HG03565 (cell line): ENCODE results near the gene LRRC37A3.
"Not testable (repeated sequence)": the region's sequence is repeated elsewhere in the genome, so short reads cannot be mapped to it uniquely, and the experiment has no call there.

Source experiments
- ATAC-seq: cut with Tn5 transposase; IDR thresholded peaks from one replicate; pipeline ENCODE4 v1.9.1; 2021; ENCODE audit warnings: mild to moderate bottlenecking, moderate library complexity; ENCODE audit not compliant: unreplicated experiment

Gene LRRC37A3

GRCh38 chr17:64927444-64927843 lies 8.2 kb upstream of the LRRC37A3 start:
- not testable (repeated sequence) for ATAC-seq

- ATAC-seq = not testable (repeated sequence)
These were observed 7.2 kb upstream of the LRRC37A3 start for GRCh38 chr17:64926430-64926829.

- ATAC-seq = not testable (repeated sequence)
These were observed 6.0 kb upstream of the LRRC37A3 start for GRCh38 chr17:64925244-64925643.

DNA sequence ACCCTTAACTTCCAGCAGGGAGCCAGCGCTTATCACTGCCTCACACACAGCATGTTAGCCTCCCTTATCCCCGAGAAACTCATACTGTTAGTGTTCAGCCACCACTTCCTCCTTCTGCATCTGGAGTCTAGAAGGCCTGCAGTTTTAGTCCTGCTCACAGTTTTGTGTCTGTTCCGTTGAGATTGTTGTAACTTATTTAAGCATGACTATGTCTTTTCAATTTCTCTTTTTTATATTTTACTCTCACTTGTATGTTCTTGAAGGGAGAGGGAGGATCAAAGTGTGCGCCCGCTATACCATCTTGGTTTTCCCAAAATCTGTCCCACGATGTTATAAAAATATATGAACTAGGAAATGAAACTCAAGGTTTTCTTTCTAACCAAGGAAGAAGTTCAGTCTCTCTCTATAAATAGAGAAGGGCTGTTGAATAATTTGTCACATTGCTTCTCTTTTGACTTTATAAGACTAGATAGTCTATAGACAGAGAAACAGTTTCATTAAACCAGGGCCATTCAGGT lies 3.8 kb upstream of the LRRC37A3 start:
- ATAC-seq = peak; percentile 37

DNA sequence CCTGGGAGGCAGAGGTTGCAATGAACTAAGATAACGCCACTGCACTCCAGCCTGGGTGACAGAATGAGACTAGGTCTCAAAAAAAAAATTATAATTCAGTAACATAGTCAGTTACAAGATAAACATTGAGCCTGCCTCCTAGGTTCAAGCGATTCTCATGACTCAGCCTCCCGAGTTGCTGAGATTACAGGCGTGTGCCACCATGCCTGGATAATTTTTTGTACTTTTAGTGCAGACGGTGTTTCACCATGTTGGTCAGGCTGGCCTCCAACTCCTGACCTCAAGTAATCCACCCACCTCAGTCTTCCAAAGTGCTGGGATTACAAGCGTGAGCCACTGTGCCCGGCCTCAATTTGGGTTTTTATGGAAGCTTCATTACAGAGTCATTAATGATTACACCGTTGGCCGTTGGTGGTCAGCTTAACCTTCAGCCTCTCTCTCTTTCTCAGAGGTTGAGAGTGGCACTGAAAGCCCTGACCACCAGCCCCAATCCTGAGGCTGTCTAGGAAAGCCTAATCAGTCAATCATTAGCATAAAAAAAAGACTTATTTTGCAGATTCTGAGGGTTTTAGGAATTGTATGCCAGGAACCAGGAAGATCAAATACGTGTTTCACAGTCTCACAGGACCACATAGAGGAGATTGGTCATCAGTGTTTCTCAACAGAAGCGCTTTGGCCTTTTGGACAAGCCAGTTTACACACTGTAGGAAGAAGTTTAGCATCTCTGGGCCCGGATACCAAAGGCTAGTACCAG lies 1.3 kb upstream of the LRRC37A3 start:
- no peak for ATAC-seq

DNA sequence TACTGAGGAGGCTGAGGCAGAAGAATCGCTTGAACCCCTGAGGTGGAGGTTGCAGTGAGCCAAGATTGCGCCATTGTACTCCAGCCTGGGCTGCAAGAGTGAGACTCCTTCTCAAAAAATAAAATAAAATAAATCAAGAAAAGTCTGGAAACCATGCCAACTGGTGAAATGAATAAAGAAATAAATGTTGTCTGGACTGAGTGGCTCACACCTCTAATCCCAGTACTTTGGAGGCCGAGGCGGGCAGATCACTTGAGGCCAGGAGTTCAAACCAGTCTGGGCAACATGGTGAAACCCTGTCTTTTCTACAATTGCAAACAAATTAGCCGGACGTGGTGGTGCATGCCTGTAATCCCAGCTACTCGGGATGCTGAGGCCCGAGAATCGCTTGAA lies 744 bp upstream of the LRRC37A3 start:
- no peak for ATAC-seq

DNA sequence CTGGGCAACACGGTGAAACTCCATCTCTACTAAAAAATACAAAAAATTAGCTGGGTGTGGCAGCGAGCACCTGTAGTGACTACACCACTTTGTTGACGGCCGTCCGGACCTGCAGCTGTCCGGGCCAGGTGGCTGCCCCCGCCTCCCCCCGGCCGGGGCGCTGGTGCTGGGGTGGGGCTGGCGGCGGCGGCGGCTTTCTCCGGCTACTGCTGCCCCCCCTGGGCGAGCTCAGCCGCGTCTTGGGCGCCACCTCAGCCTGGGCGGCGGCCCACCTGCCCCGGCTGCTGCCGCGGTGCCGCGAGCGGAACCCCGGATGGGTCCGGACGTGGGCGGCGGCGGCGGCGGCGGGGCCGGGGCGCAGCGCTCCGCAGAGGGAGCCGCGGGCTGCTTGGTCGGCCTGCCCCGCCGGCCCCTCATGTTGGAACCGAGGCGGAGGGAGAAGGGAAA lies 413 bp downstream of the LRRC37A3 start:
- ATAC-seq = peak; percentile 26

- not testable (repeated sequence) for ATAC-seq
These were observed 1.7 kb downstream of the LRRC37A3 start for GRCh38 chr17:64917540-64917939.

GRCh38 chr17:64915244-64915643 lies 4.0 kb downstream of the LRRC37A3 start:
- not testable (repeated sequence) for ATAC-seq

DNA sequence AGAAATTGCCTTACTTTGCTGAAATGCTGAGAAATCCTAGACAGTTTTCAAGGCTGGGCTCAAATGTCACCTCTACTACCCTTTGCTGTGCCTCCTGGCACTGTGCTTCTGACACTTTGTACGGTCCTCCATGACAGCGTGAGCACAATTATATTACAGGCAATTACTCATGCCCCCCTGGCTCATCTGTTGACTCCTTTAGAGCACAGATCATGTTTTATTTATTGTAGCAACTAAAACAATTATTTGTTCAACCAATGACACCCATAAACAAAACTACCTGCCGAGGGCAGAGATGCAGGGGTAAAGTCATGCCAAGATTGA lies 9.1 kb downstream of the LRRC37A3 start:
- ATAC-seq = not testable (repeated sequence)

- not testable (repeated sequence) for ATAC-seq
These were observed 9.6 kb downstream of the LRRC37A3 start for GRCh38 chr17:64909511-64910190.

GRCh38 chr17:64904069-64904468 lies 15.2 kb downstream of the LRRC37A3 start:
- ATAC-seq = not testable (repeated sequence)

- not testable (repeated sequence) for ATAC-seq
These were observed 22.1 kb downstream of the LRRC37A3 start for GRCh38 chr17:64897136-64897535.

DNA sequence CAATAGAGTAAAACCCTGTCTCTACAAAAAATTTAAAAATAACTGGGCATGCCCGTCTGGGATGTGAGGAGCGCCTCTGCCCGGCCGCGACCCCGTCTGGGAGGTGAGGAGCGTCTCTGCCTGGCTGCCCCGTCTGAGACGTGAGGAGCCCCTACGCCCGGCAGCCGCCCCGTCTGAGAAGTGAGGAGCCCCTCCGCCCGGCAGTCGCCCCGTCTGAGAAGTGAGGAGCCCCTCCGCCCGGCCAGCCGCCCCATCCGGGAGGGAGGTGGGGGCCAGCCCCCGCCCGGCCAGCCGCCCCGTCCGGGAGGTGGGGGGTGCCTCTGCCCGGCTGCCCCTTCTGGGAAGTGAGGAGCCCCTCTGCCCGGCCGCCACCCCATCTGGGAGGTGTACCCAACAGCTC lies 45.1 kb downstream of the LRRC37A3 start:
- not testable (repeated sequence) for ATAC-seq

DNA sequence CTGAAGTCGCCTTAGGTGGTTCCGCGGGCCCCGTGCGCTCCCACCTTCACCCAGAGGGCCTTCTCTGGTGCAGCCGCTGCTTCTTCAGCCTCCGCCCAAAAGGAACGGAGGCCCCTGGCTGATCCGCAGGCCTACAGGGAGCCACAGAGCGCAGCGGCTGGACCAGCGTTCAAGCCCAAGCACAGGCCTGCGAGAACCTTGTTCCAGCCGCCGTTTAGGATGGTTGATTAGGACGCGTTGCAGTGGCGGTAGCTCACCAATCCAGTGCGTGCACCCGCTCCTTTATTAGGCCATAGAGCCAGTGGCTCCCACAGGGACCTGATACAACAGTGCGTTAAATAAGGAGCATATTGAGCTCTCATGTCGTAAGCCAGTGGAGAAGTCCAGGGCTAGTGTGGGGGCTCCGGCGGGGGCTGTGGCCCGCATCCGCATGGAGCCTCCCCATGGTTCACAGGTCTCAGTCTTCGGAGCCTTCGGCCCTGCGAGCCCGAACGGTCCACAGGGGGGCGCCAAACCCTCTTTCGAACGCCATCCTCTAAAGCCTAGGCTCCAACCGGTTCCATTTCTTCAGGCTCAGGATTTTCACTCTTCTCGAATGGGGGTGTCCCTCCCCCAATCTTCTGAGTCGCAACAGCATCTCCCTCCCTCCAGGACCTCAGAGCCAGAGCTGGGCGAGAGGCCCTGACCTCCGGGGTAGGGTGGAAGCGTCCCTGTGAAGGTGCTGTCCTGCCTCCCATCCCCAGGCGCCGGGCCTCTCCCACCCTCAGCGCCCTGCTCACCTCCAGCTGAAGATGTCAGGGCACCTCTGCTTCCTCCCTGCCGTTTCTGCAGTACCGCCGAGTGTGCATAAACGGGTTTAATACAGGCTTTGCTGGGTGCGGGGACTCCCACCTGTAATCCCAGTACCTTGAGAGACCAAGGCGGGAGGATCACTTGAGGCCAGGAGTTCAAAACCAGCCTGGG lies 71.5 kb downstream of the LRRC37A3 start:
- not testable (repeated sequence) for ATAC-seq

DNA sequence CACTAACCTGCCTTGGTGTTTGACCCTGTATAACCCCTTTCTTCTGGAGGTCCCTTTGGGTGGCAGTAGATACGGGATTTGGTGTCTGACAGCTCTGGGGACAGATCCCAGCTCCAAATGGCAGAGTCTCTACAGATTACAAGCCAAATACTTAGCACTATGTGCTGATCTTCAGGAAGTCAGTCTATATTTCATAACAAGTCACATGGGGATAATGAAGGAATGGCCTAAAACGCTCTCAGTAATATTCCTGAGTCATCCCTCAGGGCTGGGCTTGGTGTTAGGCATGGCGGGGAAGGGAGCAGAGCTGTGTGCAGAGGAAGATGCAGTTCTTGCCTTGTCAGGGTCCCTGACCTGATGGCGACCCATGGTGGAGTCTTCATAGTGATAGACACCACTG lies 72.4 kb downstream of the LRRC37A3 start:
- ATAC-seq = not testable (repeated sequence)

- not testable (repeated sequence) for ATAC-seq
These were observed 75.4 kb downstream of the LRRC37A3 start for GRCh38 chr17:64843918-64844317.

DNA sequence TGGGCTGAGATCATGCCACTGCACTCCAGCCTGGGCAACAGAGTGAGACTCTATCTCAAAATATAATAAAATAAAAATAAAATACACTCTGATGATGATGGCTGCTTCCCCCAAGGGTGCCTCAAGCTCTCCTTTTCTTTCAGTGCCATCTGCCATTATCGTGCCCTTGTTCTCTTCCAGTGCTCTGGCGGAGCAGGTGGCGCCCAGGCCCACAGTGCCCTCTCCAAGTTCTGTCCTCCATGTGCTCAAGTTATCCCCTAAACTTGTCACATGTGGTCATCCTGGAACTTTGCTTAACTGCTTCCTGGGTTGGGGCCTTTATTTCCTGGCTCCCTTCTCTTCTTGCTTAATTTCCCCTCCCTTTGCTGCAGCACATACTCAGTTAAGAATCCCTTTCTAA lies 76.4 kb downstream of the LRRC37A3 start:
- not testable (repeated sequence) for ATAC-seq

DNA sequence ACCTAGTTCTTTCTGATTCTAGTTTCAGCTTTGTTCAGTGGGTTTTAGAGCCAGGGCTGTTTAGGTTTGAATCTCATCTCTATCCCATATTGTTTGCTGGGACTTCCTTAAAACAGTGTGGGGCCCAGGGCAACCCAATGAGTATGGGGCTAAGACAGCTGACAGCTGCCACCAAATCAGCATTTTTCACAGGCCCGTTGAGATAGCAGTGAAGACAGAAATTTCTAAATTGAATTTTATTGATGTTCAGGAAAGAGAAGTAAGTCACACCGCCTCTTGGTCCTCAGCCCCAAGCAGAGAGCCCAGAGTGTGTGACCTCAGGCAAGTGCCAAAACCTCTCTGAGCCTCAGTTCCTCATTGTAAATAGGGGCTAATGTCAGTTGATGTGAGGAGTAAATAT lies 78.3 kb downstream of the LRRC37A3 start:
- not testable (repeated sequence) for ATAC-seq

GRCh38 chr17:64838513-64838912 lies 80.8 kb downstream of the LRRC37A3 start:
- not testable (repeated sequence) for ATAC-seq
